ENCODE measurements around the gene GALNT2.

The GALNT2 gene

DNA sequence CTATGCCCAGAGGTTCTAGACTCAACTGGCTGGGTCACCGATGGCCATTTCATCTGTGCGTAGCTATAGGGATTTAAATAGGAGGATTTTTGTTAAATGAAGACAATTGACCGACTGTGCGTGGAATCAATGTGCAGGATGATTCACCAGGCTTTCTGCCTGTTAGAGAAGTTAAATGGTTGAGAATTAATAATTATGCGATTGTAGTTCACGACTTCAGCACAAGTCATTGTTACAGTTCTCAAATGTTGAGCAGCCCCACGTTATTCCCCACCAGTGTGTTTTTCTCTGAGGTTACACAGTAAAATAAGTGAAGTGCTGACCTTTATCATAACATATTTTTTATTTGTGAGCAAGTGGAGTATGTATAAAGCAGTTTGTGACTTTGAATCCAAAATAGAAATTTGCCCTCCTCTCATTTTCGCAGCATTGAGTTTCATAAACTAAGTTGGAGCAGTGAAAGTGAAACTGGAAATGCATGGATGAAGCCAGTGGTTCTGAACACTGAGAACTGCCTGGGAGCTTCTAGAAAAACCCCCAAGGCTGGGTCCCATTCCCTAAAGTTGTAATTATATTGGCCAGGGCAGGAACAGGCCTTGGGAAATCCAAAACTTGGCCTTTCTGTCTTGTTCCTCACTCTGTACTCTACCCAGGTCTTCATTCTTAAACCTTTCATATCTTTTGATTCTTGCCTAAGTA lies 102.6 kb downstream of the GALNT2 start:
- no peak for DNase-seq (ENCODE audit: low read depth)
- TF ChIP-seq, protein P1, sequence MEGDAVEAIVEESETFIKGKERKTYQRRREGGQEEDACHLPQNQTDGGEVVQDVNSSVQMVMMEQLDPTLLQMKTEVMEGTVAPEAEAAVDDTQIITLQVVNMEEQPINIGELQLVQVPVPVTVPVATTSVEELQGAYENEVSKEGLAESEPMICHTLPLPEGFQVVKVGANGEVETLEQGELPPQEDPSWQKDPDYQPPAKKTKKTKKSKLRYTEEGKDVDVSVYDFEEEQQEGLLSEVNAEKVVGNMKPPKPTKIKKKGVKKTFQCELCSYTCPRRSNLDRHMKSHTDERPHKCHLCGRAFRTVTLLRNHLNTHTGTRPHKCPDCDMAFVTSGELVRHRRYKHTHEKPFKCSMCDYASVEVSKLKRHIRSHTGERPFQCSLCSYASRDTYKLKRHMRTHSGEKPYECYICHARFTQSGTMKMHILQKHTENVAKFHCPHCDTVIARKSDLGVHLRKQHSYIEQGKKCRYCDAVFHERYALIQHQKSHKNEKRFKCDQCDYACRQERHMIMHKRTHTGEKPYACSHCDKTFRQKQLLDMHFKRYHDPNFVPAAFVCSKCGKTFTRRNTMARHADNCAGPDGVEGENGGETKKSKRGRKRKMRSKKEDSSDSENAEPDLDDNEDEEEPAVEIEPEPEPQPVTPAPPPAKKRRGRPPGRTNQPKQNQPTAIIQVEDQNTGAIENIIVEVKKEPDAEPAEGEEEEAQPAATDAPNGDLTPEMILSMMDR (IDR thresholded peaks at IDR 0.05; ENCODE audit: low read depth, low read length, missing control alignments), result no peak
- in situ Hi-C loops (cut with HindIII; ENCODE audit: low sequenced_read_pairs), result no loop called here
- no peak overlapping the region for H3K4me3 ChIP-seq (ENCODE audit: low read depth, low read length)

GRCh38 chr1:230170153-230170547 lies 103.1 kb downstream of the GALNT2 start:
- in situ Hi-C loops (cut with HindIII; ENCODE audit: low sequenced_read_pairs), result no loop called here
- DNase-seq (ENCODE audit: low read depth), result no peak
- TF ChIP-seq, protein P1 (IDR thresholded peaks at IDR 0.05; ENCODE audit: low read depth, low read length, missing control alignments), result no peak
- no peak overlapping the region for H3K4me3 ChIP-seq (ENCODE audit: low read depth, low read length)

- DNase-seq (ENCODE audit: low read depth), result no peak
- TF ChIP-seq, protein P1 (IDR thresholded peaks at IDR 0.05; ENCODE audit: low read depth, low read length, missing control alignments), result no peak
- H3K4me3 ChIP-seq (ENCODE audit: low read depth, low read length), result no peak overlapping the region
- in situ Hi-C loops (cut with HindIII; ENCODE audit: low sequenced_read_pairs), result no loop called here
Measured at GRCh38 chr1:230170622-230171021, 103.6 kb downstream of the GALNT2 start.

DNA sequence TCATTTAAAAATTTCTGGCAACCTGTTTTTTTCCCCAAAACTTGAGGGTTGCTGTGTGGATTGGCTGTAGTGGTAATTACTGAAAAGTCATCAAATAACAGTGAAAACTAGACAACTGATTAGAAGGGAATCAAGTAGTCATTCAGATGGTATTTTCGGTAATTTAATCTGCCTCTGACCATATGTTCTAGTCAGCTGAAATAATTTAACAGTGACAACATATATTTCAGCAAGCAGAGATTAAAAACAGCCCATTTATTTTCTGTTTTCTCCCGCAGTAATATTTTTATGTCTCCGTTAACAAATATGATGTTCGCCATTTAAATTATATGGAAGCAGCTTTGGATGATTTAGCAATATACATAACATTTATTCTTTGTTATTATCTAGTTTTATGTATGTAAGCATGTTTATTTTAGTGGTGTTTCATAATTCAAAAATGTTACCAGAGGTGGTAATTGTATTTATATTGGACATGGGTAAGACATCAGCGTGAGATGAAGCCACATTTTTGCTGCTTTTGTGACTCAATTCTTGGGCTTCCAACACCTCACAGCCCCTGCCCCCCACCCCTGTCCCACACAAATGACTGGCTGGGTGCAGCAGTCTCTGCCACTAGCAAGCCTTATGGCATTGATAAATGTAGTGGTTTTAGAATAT lies 104.4 kb downstream of the GALNT2 start:
- peak; percentile 45 for DNase-seq (ENCODE audit: low read depth)
- H3K4me3 ChIP-seq (ENCODE audit: low read depth, low read length), result no peak overlapping the region
- TF ChIP-seq, protein P1 (IDR thresholded peaks at IDR 0.05; ENCODE audit: low read depth, low read length, missing control alignments), result no peak
- in situ Hi-C loops (cut with HindIII; ENCODE audit: low sequenced_read_pairs), result no loop called here

DNA sequence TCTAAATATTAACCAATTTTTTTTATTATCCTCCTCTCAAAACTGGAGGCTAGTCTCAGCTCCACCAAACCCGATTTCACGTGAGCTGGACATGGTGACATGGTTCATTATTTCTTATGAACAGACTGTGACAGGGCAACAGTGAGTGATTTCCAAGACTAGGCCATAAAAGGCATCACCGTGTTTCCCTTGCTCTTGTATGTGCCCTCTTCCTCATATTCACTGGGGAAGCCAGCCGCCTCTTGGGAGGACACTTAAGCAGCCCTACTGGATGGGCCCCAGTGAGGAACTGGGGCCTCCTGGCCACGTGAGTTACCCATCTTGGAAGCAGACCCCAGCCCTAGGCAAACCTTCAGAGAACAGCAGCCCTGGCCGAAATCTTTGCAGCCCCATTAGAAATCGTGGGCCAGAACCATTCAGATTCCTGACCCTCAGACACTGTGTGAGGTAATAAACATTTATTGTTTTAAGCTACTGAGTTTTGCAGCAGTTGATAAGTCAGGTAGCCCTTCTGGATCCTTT lies 105.0 kb downstream of the GALNT2 start:
- in situ Hi-C loops (cut with HindIII; ENCODE audit: low sequenced_read_pairs), result no loop called here

DNA sequence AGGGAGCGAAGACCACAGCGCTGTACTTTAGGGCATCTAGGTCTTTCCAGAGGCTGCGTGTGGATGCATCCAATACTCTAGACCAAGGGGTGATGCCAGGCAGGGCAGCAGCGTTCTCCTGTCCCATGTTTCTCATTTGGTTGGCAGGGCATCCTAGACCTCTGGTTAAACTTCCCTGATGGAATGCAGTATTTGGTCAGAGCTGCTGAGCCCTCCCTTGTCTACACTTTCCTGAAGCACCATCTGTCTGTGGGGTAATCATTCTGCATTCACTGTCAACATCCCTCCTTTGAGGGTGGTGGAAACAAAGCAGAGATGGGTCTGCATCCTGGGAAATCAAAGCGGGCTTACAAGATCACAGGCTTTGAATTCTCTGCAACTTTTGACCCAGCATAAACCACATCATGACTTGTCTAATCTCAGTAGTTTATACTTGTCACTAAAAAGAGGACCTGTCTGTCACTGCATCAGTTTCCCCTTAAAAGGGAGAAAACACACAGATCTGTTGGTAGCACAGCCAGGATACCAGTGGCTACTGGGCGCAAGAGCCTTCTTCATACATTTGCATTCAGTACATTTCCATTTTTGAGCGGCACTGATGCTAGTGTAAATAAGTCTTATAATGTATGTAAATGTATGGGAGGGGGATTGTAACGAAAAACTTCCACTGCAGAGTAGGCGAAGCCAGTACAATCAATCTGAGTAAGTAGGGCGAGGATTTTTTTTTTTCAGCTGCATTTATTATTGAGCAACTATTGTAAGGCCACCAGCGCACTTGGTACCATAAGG lies 106.3 kb downstream of the GALNT2 start:
- in situ Hi-C loops (cut with HindIII; ENCODE audit: low sequenced_read_pairs), result no loop called here
- DNase-seq (ENCODE audit: low read depth), result no peak
- no peak overlapping the region for H3K4me3 ChIP-seq (ENCODE audit: low read depth, low read length)
- TF ChIP-seq, protein P1 (IDR thresholded peaks at IDR 0.05; ENCODE audit: low read depth, low read length, missing control alignments), result no peak

More for the DNA sequence above, 105.0 kb downstream of the GALNT2 start:
- no peak overlapping the region for H3K4me3 ChIP-seq (ENCODE audit: low read depth, low read length)
- no peak for DNase-seq (ENCODE audit: low read depth)
- TF ChIP-seq, protein P1 (IDR thresholded peaks at IDR 0.05; ENCODE audit: low read depth, low read length, missing control alignments), result no peak
